Prostate gland (tissue), 2 donors: ENCODE measurements around the gene KHDC4. TPM values are rescaled to one million over a fixed set of nuclear protein-coding genes. Genes with fewer than 3 reads are reported as not detected.

Source experiments
- DNase-seq: peaks from one replicate; pipeline ENCODE4 v3.0.0-alpha.2; 2019; ENCODE audit warnings: low spot score
- H3K27ac ChIP-seq, 2 donors: fragments of 200-600 bp; sonication (generic); 2 replicates each; pipeline ENCODE4 v1.5.1; 2017 to 2019
- H3K27me3 ChIP-seq: fragments of 200-600 bp; sonication (generic); replicated peaks from 2 replicates; pipeline ENCODE4 v1.5.1; 2019; ENCODE audit not compliant: insufficient read depth
- H3K36me3 ChIP-seq, 2 donors: fragments of 200-600 bp; sonication (generic); 1 replicate in 1 of 2; 2 replicates in 1 of 2; pipeline versions ENCODE4 v1.5.1 to v1.8.1; 2017 to 2019
- H3K4me1 ChIP-seq: fragments of 200-600 bp; sonication (generic); replicated peaks from 2 replicates; pipeline ENCODE4 v1.5.1; 2019
- H3K4me3 ChIP-seq, 2 donors: fragments of 200-600 bp; sonication (generic); 2 replicates each; pipeline ENCODE4 v1.5.1; 2017 to 2019
- H3K9me3 ChIP-seq: fragments of 200-600 bp; sonication (generic); 2 replicates; pipeline ENCODE4 v1.5.1; 2017
- CTCF ChIP-seq, 4 experiments: fragments of 200-600 bp in 2 of 4; fragments of 450-650 bp in 2 of 4; sonication (generic) in 2 of 4; IDR thresholded peaks; 1 replicate in 3 of 4; 2 replicates in 1 of 4; pipeline ENCODE4 v1.5.1; 2016 to 2019; ENCODE audit warnings: antibody characterized with exemption in 4 of 4, mild to moderate bottlenecking in 2 of 4, moderate library complexity in 2 of 4
- POLR2A ChIP-seq: fragments of 450-650 bp; IDR thresholded peaks from one replicate; pipeline ENCODE4 v1.6.1; 2016; ENCODE audit warnings: antibody characterized with exemption, mild to moderate bottlenecking
- POLR2AphosphoS5 ChIP-seq: sonication (generic); formaldehyde crosslinking; IDR thresholded peaks from one replicate; pipeline ENCODE4 v1.6.1; 2017; ENCODE audit warnings: antibody characterized with exemption
- WGBS: methylation state at CpG from one replicate; pipeline ENCODE4 v1.1.5; 2018; 5-methylcytosine and 5-hydroxymethylcytosine counted together
- intact Hi-C: fragments of 100-400 bp; cut with DNase I; formaldehyde crosslinking; loops from one replicate; pipeline ENCODE4 v1.14.2; 2022
- total RNA-seq, 2 donors: library from RNA; depleted of rRNA; stranded (reverse); fragments of >200 nt; gene quantifications; one replicate each; pipeline ENCODE4 v1.1.0, GENCODE V29; 2016

The KHDC4 gene
- total RNA-seq, 2 donors from 2014 or later, result 49.8 to 66.1 TPM

GRCh38 chr1:155884982-155885381 lies 49.2 kb downstream of the KHDC4 start:
- Histone ChIP-seq H3K27ac (peak overlapping the region in 1 of 2 donors; percentile 41), H3K4me1 (no peaks in the 10 kb centered on the region), H3K9me3 (no peaks in the 10 kb centered on the region), H3K36me3 (no peaks in the 10 kb centered on the region), H3K4me3 (no peak overlapping the region), H3K27me3 (no peaks in the 10 kb centered on the region)
- intact Hi-C loops, result no loop called here
- no peak for DNase-seq
- TF ChIP-seq CTCF (IDR thresholded peaks at IDR 0.05), result no peak
- TF ChIP-seq POLR2A, result no peak
- TF ChIP-seq POLR2AphosphoS5, result no peak

- H3K27ac ChIP-seq, result peak overlapping the region; percentile 41 to 61
- TF ChIP-seq POLR2A (no peak), POLR2AphosphoS5 (peak; percentile 36)
- 37% methylated on average over 9 of the region's 9 CpGs for WGBS
- no peaks in the 10 kb centered on the region for H3K36me3 ChIP-seq
- peak; percentile 62 for DNase-seq
- intact Hi-C loops, result no loop called here
- no peaks in the 10 kb centered on the region for H3K4me1 ChIP-seq
- no peak overlapping the region for H3K4me3 ChIP-seq
- H3K27me3 ChIP-seq, result no peaks in the 10 kb centered on the region
- no peaks in the 10 kb centered on the region for H3K9me3 ChIP-seq
Measured at GRCh38 chr1:155884031-155884960, 49.9 kb downstream of the KHDC4 start.

- no peaks in the 10 kb centered on the region for H3K27me3 ChIP-seq
- intact Hi-C loops, result no loop called here
- no peaks in the 10 kb centered on the region for H3K36me3 ChIP-seq
- no peak overlapping the region for H3K27ac ChIP-seq
- no peak for DNase-seq
- H3K4me3 ChIP-seq, result no peak overlapping the region
- no peaks in the 10 kb centered on the region for H3K9me3 ChIP-seq
- 64% methylated on average over 2 of the region's 2 CpGs for WGBS
- H3K4me1 ChIP-seq, result no peaks in the 10 kb centered on the region
- TF ChIP-seq CTCF (IDR thresholded peaks at IDR 0.05) (no peak), POLR2A (no peak), POLR2AphosphoS5 (no peak)
Measured at GRCh38 chr1:155882766-155883165, 51.4 kb downstream of the KHDC4 start.

GRCh38 chr1:155882235-155882634 lies 52.0 kb downstream of the KHDC4 start:
- Histone ChIP-seq H3K9me3 (no peaks in the 10 kb centered on the region), H3K4me1 (no peaks in the 10 kb centered on the region), H3K36me3 (no peaks in the 10 kb centered on the region), H3K4me3 (no peak overlapping the region), H3K27me3 (no peaks in the 10 kb centered on the region), H3K27ac (no peak overlapping the region)
- TF ChIP-seq POLR2AphosphoS5 (no peak), POLR2A (no peak), CTCF (IDR thresholded peaks at IDR 0.05) (no peak)
- no peak for DNase-seq
- intact Hi-C loops, result no loop called here

- Histone ChIP-seq H3K36me3 (no peaks in the 10 kb centered on the region), H3K9me3 (no peaks in the 10 kb centered on the region), H3K27me3 (no peaks in the 10 kb centered on the region), H3K4me1 (no peaks in the 10 kb centered on the region), H3K27ac (no peak overlapping the region), H3K4me3 (no peak overlapping the region)
- DNase-seq, result no peak
- intact Hi-C loops, result no loop called here
- WGBS, result 93% methylated on average over 6 of the region's 6 CpGs
- TF ChIP-seq POLR2A, result no peak
- no peak for TF ChIP-seq POLR2AphosphoS5
- no peak for TF ChIP-seq CTCF (IDR thresholded peaks at IDR 0.05)
Measured at GRCh38 chr1:155880950-155881349, 53.3 kb downstream of the KHDC4 start.
